CD14-positive monocyte (primary cell): ENCODE data around the gene UPF3A. TPM values are rescaled to one million over a fixed set of nuclear protein-coding genes. Genes with fewer than 3 reads are reported as not detected.

Experiments used
- DNase-seq, 3 donors: peaks; one replicate each; pipeline ENCODE4 v3.0.0-alpha.2; 2011 to 2022
- H2AFZ ChIP-seq: 2 replicates; pipeline ENCODE4 v1.6.0; 2012; ENCODE audit warnings: mild to moderate bottlenecking, low read depth, low read length, inconsistent platforms; ENCODE audit not compliant: insufficient read depth, poor library complexity, severe bottlenecking
- H3K27ac ChIP-seq, 2 donors: 1 replicate in 1 of 2; 2 replicates in 1 of 2; pipeline ENCODE4 v1.5.1; 2012 to 2013; ENCODE audit warnings: low read length in 2 of 2, control low read depth in 1 of 2, inconsistent platforms in 1 of 2, low read depth in 1 of 2, mild to moderate bottlenecking in 1 of 2
- H3K27me3 ChIP-seq, 2 donors: one replicate each; pipeline versions ENCODE4 v1.6.0 to v1.6.1; 2011 to 2013; ENCODE audit warnings: low read length in 2 of 2; ENCODE audit not compliant: control insufficient read depth in 2 of 2, insufficient read depth in 2 of 2
- H3K36me3 ChIP-seq, 2 donors: replicated peaks in 1 of 2; 1 replicate in 1 of 2; 2 replicates in 1 of 2; pipeline versions ENCODE4 v1.5.1 to v1.6.1; 2012 to 2013; ENCODE audit warnings: low read length in 2 of 2, control low read depth in 1 of 2, inconsistent platforms in 1 of 2, mild to moderate bottlenecking in 1 of 2; ENCODE audit not compliant: insufficient read depth in 2 of 2, control insufficient read depth in 1 of 2
- H3K4me1 ChIP-seq, 2 donors: 1 replicate in 1 of 2; 2 replicates in 1 of 2; pipeline versions ENCODE4 v1.5.1 to v1.6.1; 2012 to 2013; ENCODE audit warnings: low read length in 2 of 2, control low read depth in 1 of 2, inconsistent platforms in 1 of 2, mild to moderate bottlenecking in 1 of 2, moderate library complexity in 1 of 2; ENCODE audit not compliant: insufficient read depth in 2 of 2, control insufficient read depth in 1 of 2
- H3K4me2 ChIP-seq: replicated peaks from 2 replicates; pipeline ENCODE3; 2012; ENCODE audit warnings: low read length, moderate library complexity, mild to moderate bottlenecking; ENCODE audit not compliant: poor library complexity, severe bottlenecking; ENCODE audit errors: extremely low read depth
- H3K4me3 ChIP-seq, 3 experiments: fragments of 200-600 bp in 1 of 3; sonication (generic) in 1 of 3; replicated peaks in 1 of 3; 1 replicate in 2 of 3; 2 replicates in 1 of 3; pipeline ENCODE4 v1.5.1; 2011 to 2013; ENCODE audit warnings: low read length in 3 of 3, mild to moderate bottlenecking in 3 of 3, control low read depth in 2 of 3, low read depth in 2 of 3, inconsistent platforms in 1 of 3, moderate library complexity in 1 of 3
- H3K79me2 ChIP-seq: 2 replicates; pipeline ENCODE4 v1.6.0; 2012; ENCODE audit warnings: mild to moderate bottlenecking, control low read depth, inconsistent platforms, low read length, moderate library complexity; ENCODE audit not compliant: insufficient read depth
- H3K9ac ChIP-seq: 2 replicates; pipeline ENCODE4 v1.6.0; 2017; ENCODE audit warnings: low read length, mild to moderate bottlenecking; ENCODE audit not compliant: insufficient read depth, poor library complexity, severe bottlenecking
- H3K9me3 ChIP-seq, 2 donors: replicated peaks in 1 of 2; 1 replicate in 1 of 2; 2 replicates in 1 of 2; pipeline versions ENCODE4 v1.5.1 to v1.6.1; 2012 to 2013; ENCODE audit warnings: low read length in 2 of 2, control low read depth in 1 of 2; ENCODE audit not compliant: control insufficient read depth in 1 of 2, insufficient read depth in 1 of 2
- H4K20me1 ChIP-seq: 2 replicates; pipeline ENCODE4 v1.6.0; 2012; ENCODE audit warnings: mild to moderate bottlenecking, low read length, control low read depth, moderate library complexity; ENCODE audit not compliant: insufficient read depth
- H3K27ac Mint-ChIP-seq, 7 donors: one replicate each; pipeline ENCODE4 v1.8.0; 2020; ENCODE audit warnings: mild to moderate bottlenecking in 7 of 7, mixed read lengths in 7 of 7, moderate library complexity in 6 of 7, inconsistent platforms in 2 of 7
- H3K27me3 Mint-ChIP-seq, 3 donors: one replicate each; pipeline ENCODE4 v1.8.0; 2021 to 2022; ENCODE audit warnings: low read depth in 3 of 3, mild to moderate bottlenecking in 3 of 3, mixed read lengths in 3 of 3, moderate library complexity in 3 of 3, inconsistent platforms in 1 of 3
- H3K36me3 Mint-ChIP-seq, 2 donors: one replicate each; pipeline ENCODE4 v1.8.0; 2020; ENCODE audit warnings: mixed read lengths in 2 of 2, inconsistent platforms in 1 of 2, mild to moderate bottlenecking in 1 of 2
- H3K4me1 Mint-ChIP-seq: one replicate; pipeline ENCODE4 v1.8.0; 2020; ENCODE audit warnings: mild to moderate bottlenecking, mixed read lengths
- H3K4me3 Mint-ChIP-seq, 2 donors: one replicate each; pipeline ENCODE4 v1.8.0; 2020; ENCODE audit warnings: mild to moderate bottlenecking in 2 of 2, mixed read lengths in 2 of 2, moderate library complexity in 1 of 2
- H3K9me3 Mint-ChIP-seq, 7 donors: one replicate each; pipeline ENCODE4 v1.8.0; 2020 to 2022; ENCODE audit warnings: mixed read lengths in 7 of 7, mild to moderate bottlenecking in 6 of 7, moderate library complexity in 6 of 7, inconsistent platforms in 2 of 7
- CTCF ChIP-seq: fragments of 200-600 bp; IDR thresholded peaks from one replicate; pipeline ENCODE4 v1.8.0; 2022; ENCODE audit warnings: antibody characterized with exemption, mild to moderate bottlenecking
- WGBS: methylation state at CpG from one replicate; pipeline ENCODE4 v1.1.5; 2013; ENCODE audit warnings: missing lambda C conversion rate; ENCODE audit not compliant: insufficient coverage; 5-methylcytosine and 5-hydroxymethylcytosine counted together
- intact Hi-C, 2 donors: fragments of 100-400 bp; cut with micrococcal nuclease; formaldehyde crosslinking; loops; one replicate each; pipeline versions ENCODE4 v1.15.0 to v1.15.1; 2023
- polyA plus RNA-seq, 3 donors: library from polyadenylated mRNA; depleted of rRNA in 1 of 3; unstranded in 2 of 3; stranded (reverse) in 1 of 3; fragments of 300-500 nt in 2 of 3; fragments of >200 nt in 1 of 3; fragmentation: Illumina TruSeq in 2 of 3; gene quantifications; 1 replicate in 2 of 3; 2 replicates in 1 of 3; pipeline ENCODE4 v1.2.3, GENCODE V29; 2012 to 2021

The UPF3A gene
- polyA plus RNA-seq, 3 donors = 6.1 to 39.1 (median 7.0) TPM

DNA sequence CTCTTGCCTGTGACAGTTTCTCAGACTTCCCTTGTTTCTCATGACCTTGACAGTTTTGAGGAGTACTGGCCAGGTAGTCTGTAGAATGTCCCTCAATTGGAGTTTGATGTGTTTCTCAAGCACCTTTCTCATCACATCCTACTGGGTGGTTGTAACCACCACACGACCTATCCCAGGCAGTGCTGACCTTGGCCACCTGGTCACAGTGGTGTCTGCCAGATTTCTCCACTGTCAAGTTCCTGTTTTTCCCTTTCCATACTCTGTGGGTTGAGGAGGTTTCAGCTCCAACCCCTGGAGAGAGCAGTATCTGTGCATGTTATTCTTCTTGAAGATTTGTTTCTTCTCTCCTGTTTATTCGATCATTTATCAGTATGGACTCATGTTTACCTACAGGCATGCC is 8.4 kb upstream of the UPF3A start:
- H3K79me2 ChIP-seq = no peaks in the 10 kb centered on the region
- no peak overlapping the region for H3K4me2 ChIP-seq
- H3K9ac ChIP-seq = no peak overlapping the region
- Mint-ChIP-seq H3K4me3 (no peak overlapping the region), H3K27ac (no peak overlapping the region), H3K36me3 (peaks cover 58 to 63% of the 10 kb centered on the region in 2 donors), H3K9me3 (peaks cover 0 to 6% (median 0%) of the 10 kb centered on the region in 7 donors), H3K4me1 (peaks cover 14% of the 10 kb centered on the region), H3K27me3 (peaks cover 0 to 2% (median 0%) of the 10 kb centered on the region in 3 donors)
- intact Hi-C loops = no loop called here
- no peak for DNase-seq
- no peak for TF ChIP-seq CTCF
- no peaks in the 10 kb centered on the region for H4K20me1 ChIP-seq
- H3K4me3 ChIP-seq = no peak overlapping the region
- H3K4me1 ChIP-seq = peaks cover 0 to 8% of the 10 kb centered on the region in 2 donors
- H3K36me3 ChIP-seq = peaks cover 38 to 87% of the 10 kb centered on the region in 2 donors
- no peak overlapping the region for H3K27ac ChIP-seq
- no peak overlapping the region for H2AFZ ChIP-seq
- no CpG with 5 or more reads among the region's 2 CpGs for WGBS
- no peaks in the 10 kb centered on the region for H3K27me3 ChIP-seq
- H3K9me3 ChIP-seq = no peaks in the 10 kb centered on the region

- Histone ChIP-seq H3K9me3 (no peaks in the 10 kb centered on the region), H3K79me2 (no peaks in the 10 kb centered on the region), H3K27ac (no peak overlapping the region), H3K9ac (no peak overlapping the region), H3K4me3 (no peak overlapping the region), H4K20me1 (no peaks in the 10 kb centered on the region), H3K4me1 (peaks cover 0 to 9% of the 10 kb centered on the region in 2 donors), H2AFZ (no peak overlapping the region), H3K36me3 (peaks cover 17 to 71% of the 10 kb centered on the region in 2 donors), H3K27me3 (no peaks in the 10 kb centered on the region), H3K4me2 (no peak overlapping the region)
- Mint-ChIP-seq H3K27ac (peak overlapping the region in 5 of 7 donors; percentile 3 to 60 (median 11)), H3K36me3 (peaks cover 42 to 47% of the 10 kb centered on the region in 2 donors), H3K9me3 (peaks cover 0 to under 1% (median 0%) of the 10 kb centered on the region in 7 donors), H3K4me3 (no peak overlapping the region), H3K27me3 (no peaks in the 10 kb centered on the region), H3K4me1 (peaks cover 21% of the 10 kb centered on the region)
- intact Hi-C loops = no loop called here
- 83% methylated on average over 1 of the region's 7 CpGs for WGBS
- TF ChIP-seq CTCF = no peak
- DNase-seq = no peak
These were observed 6.1 kb upstream of the UPF3A start for GRCh38 chr13:114275304-114275703.
